Left renal pelvis (tissue), 4 donors: ENCODE data around the gene ZNF334. TPM values are rescaled to one million over a fixed set of nuclear protein-coding genes. Genes with fewer than 3 reads are reported as not detected.

Source experiments
- DNase-seq, 4 donors: peaks; one replicate each; pipeline ENCODE4 v3.0.0-alpha.2; 2013; ENCODE audit warnings: low read depth in 4 of 4, low spot score in 3 of 4
- polyA plus RNA-seq, 4 donors: library from polyadenylated mRNA; unstranded; fragments of 120-200 nt; gene quantifications; one replicate each; pipeline ENCODE4 v1.2.1, GENCODE V29; 2013; ENCODE audit not compliant: insufficient read length in 4 of 4

Gene ZNF334
- polyA plus RNA-seq, 4 donors: 23.3 to 38.9 (median 31.5) TPM

DNA sequence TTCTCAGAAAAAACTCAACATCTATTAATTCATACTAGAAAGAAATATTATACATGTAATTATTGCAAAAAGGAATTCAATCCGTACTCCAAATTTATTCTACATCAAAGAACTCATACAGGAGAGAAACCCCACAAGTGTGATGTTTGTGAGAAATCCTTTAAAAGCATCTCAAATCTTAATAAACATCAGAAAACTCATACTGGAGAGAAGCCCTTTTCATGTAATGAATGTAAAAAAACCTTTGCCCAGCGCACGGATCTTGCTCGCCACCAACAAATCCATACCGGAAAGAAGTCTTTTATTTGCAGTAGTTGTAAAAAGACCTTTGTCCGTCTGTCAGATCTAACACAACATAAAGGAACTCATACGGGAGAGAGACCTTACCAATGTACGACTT, 22.0 kb downstream of the ZNF334 start:
- no peak for DNase-seq

DNA sequence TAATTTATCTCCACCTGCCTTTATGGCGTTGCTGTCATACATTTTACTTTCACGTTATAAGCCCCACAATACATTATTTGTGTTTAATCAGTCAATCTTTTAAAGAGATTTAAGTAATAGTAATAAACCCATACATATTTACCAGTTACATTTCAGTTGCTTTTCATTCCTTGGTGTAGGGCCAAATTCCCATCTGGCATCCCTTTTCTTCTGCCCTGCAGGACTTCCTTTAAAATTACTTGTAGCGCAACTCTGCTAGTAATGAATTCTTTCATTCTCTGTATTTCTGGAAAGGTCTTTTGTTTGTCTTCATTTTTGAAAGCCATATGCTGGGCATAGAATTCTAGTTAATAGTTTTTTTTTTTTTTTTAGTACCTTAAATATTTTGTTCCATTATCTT, 24.9 kb downstream of the ZNF334 start:
- no peak for DNase-seq

DNA sequence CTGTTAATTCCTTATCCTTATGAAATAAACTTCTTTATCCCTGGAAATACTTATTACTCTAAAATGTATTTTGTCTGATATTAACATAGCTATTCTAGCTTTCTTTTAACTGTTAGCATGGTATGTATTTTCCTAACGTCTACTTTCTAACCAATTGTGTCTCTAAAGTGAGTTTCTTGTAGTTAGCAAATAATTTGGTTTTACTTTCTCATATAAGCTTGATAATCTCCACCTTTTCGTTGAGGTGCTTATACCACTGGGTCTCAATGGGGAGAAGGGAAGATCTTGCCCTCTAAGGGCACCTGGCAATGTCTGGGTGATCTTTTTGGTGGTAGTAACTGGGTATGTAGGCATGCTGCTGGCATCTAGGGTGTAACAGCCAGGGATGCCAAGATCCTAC, 25.7 kb downstream of the ZNF334 start:
- no peak for DNase-seq

DNA sequence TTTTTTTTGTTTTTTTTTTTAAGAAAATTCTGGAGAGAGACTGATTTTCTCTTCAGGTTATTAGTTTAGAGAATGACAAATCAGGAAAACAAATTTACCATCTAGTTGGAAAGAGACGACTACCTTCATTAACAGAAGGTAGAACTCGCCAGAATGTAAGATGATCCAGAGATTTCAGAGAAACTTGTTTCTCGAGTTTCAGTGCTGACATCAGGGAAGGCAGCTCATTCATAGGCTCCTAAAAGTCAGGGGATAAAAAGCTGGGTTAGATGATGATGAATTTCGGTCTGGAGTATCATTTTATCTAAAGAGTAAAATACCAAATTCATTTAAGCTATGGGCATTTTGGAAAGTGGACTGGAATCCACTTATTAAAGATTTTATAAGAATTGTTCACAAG, 27.9 kb downstream of the ZNF334 start:
- no peak for DNase-seq

DNA sequence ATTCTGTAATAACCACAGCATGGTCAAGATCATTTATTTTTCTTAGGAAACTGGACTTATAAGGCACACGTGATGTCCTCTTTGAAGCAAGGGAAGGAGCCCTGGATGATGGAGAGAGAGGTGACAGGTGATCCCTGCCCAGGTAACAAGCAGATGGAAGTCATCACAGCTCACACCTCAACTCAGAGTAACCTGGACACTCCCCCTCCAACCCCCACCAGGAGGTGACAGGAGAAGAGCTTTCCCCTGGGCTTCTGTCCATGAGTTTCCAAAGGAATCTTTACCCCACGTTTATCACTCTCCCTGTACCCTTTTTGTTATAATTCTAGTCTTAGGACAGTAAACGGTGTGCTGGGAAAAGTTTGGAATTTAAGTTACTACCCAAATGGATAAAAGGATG, 28.4 kb downstream of the ZNF334 start:
- no peak for DNase-seq

DNA sequence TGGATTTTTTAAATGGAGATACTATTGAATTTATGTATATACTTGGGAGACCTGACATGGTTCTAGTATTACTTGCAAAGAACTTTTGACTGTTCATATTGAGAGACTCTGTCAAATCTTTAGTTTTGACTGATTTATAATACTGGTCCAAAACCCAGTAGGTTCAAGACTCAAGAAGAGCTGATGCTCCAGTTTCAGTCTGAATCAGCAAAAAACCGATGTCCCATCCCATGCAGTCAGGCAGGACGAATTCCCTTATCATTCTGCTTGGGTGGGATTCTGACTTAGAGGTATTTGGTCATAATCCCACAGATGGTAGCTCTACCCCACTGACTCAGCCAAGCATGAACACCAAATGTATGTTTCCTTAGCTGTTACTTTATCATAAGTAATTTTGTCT, 29.5 kb downstream of the ZNF334 start:
- no peak for DNase-seq

DNA sequence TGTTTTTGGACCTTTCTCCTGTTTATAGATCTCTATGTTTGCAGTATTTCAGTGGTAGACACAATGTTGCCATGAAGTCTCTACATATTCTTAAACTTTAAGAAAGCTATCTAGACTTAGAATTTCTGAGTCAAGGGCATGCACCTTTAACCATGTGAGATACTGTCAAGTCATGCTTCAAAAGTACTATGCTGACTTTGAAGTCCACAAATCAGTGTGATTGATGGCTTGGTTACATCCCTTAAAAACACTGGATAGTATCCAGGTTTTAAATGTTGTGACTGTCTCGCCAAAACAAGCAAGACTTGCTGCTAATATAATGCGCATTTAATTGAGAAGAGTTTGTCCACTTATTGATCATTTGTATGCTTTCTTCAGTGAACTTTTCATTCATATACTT, 30.5 kb downstream of the ZNF334 start:
- DNase-seq: no peak

DNA sequence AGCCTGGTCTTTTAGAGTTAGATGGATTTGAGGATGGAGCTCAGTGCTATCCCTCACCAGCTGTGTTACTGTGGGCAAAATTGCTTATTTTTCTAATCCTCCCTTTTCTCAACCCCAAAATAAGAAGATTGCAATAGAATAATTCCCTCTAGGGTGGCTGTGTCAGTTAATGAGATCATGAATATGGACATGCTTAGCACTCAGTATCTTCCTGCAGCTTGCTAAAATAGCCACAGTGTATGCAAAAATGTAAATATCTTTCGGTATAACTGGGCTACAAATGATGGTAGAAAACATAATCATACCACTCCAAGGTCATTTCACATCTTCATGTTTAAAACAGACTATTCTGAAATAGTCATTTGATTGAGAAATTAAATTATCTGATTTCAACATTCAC, 35.7 kb downstream of the ZNF334 start:
- DNase-seq: no peak

DNA sequence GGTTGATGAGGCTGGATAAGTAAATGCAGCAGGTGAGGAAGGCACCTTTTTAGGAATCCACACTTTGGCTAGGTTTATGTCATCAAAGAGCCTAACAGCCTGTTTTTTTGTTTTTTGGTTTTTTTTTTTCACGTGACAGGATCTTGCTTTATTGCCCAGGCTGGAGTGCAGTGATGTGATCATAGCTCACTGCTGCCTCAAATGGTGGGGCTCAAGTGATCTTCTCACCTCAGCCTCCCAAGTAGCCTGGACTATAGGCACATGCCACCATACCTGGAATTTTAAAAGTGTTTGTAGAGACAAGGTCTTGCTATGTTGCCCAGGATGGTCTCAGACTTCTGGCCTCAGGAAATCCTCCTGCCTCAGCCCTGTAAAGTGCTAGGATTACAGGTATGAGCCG, 36.1 kb downstream of the ZNF334 start:
- no peak for DNase-seq

DNA sequence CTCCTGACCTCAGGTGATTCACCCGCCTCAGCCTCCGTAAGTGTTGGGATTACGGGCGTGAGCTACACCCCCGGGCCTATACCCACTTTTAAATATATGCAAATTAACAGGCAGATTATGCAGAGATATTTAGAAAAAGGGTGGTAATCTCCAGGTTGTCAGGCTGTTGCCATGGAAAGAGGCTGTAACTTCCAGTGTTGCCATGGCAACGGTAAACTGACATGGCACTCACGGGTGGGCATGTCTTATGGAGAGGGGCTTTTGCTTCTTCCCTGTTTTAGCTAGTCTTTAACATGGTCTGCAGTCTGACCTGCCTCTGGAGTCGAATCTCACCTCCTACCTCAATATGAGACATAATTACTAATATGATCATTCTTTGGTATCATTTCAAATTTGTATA, 44.9 kb downstream of the ZNF334 start:
- DNase-seq: no peak

DNA sequence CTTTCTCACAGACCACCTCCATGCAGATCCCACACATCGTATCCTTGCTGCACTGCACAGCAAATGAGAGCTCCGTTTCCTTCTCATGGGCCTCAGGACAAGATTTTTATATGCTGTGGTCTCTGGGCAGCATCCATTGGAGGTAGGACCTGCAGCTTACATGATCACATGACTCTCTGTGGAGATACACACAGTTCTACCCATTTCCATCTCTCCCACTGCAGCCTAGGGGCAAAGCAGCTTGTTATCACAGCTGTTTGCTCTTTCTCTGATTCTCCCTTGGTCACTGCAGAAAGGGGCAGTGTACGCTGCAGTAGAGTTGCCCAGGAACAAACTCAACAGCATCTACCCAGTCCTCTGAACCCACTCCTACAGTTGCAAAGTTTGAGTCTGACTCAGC, 48.9 kb downstream of the ZNF334 start:
- DNase-seq: no peak

DNA sequence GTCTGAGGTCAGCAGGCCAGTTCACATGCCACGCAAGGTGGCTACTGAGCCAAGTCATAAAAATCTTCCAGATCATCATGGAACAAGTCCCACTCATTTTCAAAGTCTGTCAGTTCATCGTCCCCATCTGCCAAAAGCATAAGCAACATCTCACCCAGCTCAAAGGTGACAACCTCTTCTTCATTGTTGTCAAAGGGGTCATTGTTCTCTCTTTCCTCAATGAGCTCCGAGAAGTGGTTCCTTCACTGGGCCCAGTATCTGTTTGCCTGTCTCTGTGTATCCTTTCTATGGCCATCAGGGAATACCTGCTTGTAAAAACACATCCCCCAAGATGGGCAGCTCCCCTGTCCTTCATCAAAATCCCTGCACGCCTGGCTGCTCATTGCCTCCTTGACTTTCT, 49.5 kb downstream of the ZNF334 start:
- DNase-seq: no peak

DNA sequence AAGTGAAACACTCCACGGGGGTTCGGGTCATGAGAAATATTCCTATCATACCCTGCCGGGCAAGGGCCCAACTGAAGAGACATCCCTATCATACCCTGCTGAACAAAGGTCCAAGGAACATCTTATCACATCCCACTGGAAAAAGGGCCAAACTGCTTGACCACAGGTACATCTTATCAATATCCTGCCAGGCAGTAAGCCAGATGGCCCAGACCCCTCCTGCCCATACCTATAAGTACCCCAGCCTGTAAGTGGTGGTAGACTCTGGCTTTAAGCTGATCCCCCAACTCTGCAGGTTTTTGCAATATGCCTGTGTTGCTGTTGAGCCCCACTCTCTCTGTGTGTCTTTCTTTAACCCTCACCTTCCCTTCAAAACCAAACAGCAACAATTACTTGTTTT, 51.6 kb downstream of the ZNF334 start:
- DNase-seq: no peak

DNA sequence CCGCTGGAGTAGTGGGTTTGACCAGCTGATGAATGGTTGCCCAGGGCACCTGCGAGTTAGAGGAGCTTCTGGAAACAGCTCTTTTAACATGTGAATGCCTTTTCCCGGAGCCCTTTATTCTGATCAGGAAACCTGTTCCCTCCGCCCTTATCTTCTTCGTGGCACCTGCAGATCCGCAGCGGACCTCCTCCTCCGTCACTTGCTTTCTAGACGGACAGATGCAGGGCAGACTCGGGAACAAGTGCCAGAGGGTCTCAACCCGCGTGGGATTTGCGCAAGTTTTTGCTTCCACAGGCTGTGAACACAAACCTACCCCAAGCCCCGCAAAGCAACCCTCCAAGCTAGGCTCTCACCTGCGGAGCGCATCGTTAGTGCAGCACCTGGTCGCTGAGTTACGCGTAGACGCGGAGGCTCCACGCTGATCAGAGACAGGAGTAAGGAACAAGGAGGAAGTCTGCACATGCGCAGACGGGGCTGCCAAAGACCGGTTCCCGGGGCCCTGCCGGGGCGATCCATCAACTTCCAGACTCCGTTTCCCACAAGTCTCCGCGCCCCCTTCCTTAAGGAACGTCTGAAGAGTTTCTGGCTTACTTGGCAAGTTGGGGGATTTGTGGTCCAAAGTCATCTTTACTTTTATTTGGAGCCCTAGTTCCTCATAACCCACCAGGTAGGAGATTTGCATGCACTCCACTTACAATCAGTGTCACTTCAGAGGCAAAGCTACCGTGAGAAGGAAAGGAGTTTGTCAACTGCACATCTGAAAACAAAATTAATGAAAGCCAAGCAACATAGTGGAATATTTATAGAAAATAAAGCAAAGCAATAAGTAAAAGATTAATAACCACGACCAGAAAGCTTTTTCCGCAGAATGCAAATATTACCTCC, 54.3 kb downstream of the ZNF334 start:
- DNase-seq: peak; percentile 51 to 67 (median 60)

DNA sequence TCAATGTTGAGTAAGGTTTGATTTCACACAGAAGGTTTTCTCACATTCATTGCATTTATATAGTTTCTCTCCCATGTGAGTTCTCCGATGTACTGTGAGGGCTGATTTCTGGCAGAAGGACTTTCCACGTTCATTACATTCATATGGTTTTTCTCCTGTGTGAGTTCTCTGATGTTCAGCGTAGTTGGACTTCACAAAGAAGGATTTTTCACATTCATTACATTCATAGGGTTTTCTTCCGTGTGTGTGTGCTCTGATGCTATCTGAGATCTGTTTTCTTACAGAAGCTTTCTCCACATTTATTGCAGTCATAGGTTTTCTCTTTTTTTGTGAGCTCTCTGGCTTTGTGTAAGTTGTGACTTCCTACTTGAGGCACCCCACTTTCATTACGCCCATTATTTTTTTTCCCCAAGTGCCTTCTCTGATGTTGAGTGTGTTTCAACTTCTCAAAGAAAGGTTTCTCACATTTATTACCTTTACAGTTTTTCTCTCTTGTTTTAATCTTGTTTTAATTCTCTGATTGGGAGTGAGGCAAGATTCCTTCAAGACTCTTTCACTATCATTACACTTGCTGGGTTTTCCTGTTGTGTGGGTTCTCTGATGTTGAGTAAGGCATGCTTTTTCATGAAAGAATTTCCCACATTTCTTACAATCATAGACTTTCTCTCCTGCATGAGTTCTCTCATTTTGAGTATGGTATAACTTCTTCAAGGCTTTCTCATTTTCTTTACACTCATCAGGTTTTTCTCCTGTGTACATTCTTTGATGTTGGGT, 56.9 kb downstream of the ZNF334 start:
- no peak for DNase-seq

DNA sequence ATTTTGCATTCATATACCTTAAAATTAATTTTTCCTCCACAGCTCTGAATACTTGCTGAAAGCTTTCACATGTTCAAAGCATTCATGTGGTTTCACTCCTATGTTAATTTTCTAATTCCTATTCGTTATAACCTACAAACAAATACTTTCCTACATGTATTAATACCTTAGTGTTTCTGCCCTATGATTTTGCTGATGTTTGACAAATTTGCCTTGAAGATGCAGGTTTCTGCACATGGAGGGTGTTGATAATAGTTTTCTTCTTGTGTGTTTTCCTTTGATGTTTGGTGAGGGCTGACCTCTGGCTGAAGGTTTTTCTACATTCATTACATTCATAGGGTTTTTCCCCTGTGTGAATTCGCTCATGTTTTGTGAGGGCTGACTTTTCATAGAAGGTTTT, 57.6 kb downstream of the ZNF334 start:
- DNase-seq: no peak

Other genes with a start within 250 kb of the ZNF334 start
- under 1 TPM in 2 of 4 donors, not detected in 2; 0.09 to 0.70 TPM for gene CDH22, start 205.1 kb downstream of the ZNF334 start, polyA plus RNA-seq
- 10 to 100 TPM; 61.1 to 71.7 (median 67.4) TPM for gene ELMO2, start 106.9 kb downstream of the ZNF334 start, polyA plus RNA-seq
- not detected for gene OCSTAMP, start 37.1 kb upstream of the ZNF334 start, polyA plus RNA-seq
- 10 to 100 TPM in 3 of 4 donors, 1 to 10 TPM in 1; 7.1 to 19.8 (median 14.3) TPM for gene SLC13A3, start 137.9 kb upstream of the ZNF334 start, polyA plus RNA-seq
- 10 to 100 TPM; 14.6 to 19.0 (median 15.5) TPM for gene TP53RK, start 175.9 kb upstream of the ZNF334 start, polyA plus RNA-seq
- 10 to 100 TPM; 16.0 to 32.2 (median 16.6) TPM for gene SLC2A10, start 196.1 kb upstream of the ZNF334 start, polyA plus RNA-seq